ENCODE measurements around the gene PIK3CA. TPM values are rescaled to one million over a fixed set of nuclear protein-coding genes. Genes with fewer than 3 reads are reported as not detected.

Gene PIK3CA
- total RNA-seq, 2 experiments from 2014 or later: 57.1 to 63.1 TPM

GRCh38 chr3:179105881-179106280, 42.3 kb upstream of the PIK3CA start:
- ATAC-seq (ENCODE audit: poor library complexity) (no peak), DNase-seq (no peak)
- H3K36me3 Mint-ChIP-seq (ENCODE audit: low read depth): no peaks in the 10 kb centered on the region
- H3K4me1 ChIP-seq (ENCODE audit: insufficient read depth, low read length): no peaks in the 10 kb centered on the region
- no peaks in the 10 kb centered on the region for H3K4me1 Mint-ChIP-seq (ENCODE audit: low read depth)
- POLR2A ChIA-PET: interaction anchor here (1.0 to 1.3 kb wide), 2 partner anchors 42 to 214 kb away, joined by 3 read pairs; partner anchors contain the start of gene PIK3CA
- intact Hi-C loops (cut with DNase I, micrococcal nuclease): loop anchor here (1.0 to 10.0 kb wide), 4 partner anchors 41 to 449 kb away; partner anchors contain the start of gene PIK3CA (in 1 of the 2)
- TF ChIP-seq CTCF (IDR thresholded peaks at IDR 0.05): no peak
- CTCF ChIA-PET: interaction anchor here (0.5 to 1.4 kb wide), 3 partner anchors 11 to 210 kb away, joined by 3 to 4 read pairs (median 4); no protein-coding TSS in a partner anchor
- H3K27me3 Mint-ChIP-seq: no peaks in the 10 kb centered on the region
- no peaks in the 10 kb centered on the region for H3K9me3 Mint-ChIP-seq
- H3K27me3 ChIP-seq (ENCODE audit: control insufficient read depth in 1 of 2, insufficient read depth in 2 of 2, low read length in 2 of 2): no peaks in the 10 kb centered on the region
- no peak overlapping the region for H3K27ac Mint-ChIP-seq
- H3K4me3 Mint-ChIP-seq: no peak overlapping the region
- no peak overlapping the region for H3K27ac ChIP-seq (ENCODE audit: low read depth in 1 of 2, low read length in 2 of 2)
- no peaks in the 10 kb centered on the region for H3K36me3 ChIP-seq (ENCODE audit: insufficient read depth, low read length)
- no peak overlapping the region for H3K4me3 ChIP-seq (ENCODE audit: low read length)
- H3K9me3 ChIP-seq (ENCODE audit: control insufficient read depth in 1 of 2, insufficient read depth in 1 of 2, low read length in 2 of 2): no peaks in the 10 kb centered on the region

- Mint-ChIP-seq H3K27ac (no peak overlapping the region), H3K36me3 (ENCODE audit: low read depth) (no peaks in the 10 kb centered on the region), H3K27me3 (peaks cover 9% of the 10 kb centered on the region), H3K4me1 (ENCODE audit: low read depth) (no peaks in the 10 kb centered on the region), H3K9me3 (peaks cover 2% of the 10 kb centered on the region), H3K4me3 (no peak overlapping the region)
- Histone ChIP-seq H3K9me3 (ENCODE audit: control insufficient read depth in 1 of 2, insufficient read depth in 1 of 2, low read length in 2 of 2) (no peaks in the 10 kb centered on the region), H3K36me3 (ENCODE audit: insufficient read depth, low read length) (no peaks in the 10 kb centered on the region), H3K4me3 (ENCODE audit: low read length) (no peak overlapping the region), H3K27me3 (ENCODE audit: control insufficient read depth in 1 of 2, insufficient read depth in 2 of 2, low read length in 2 of 2) (no peaks in the 10 kb centered on the region), H3K27ac (ENCODE audit: low read depth in 1 of 2, low read length in 2 of 2) (no peak overlapping the region), H3K4me1 (ENCODE audit: insufficient read depth, low read length) (no peaks in the 10 kb centered on the region)
- DNase-seq: no peak
- intact Hi-C loops (cut with DNase I, micrococcal nuclease): loop anchor here (2.0 to 10.0 kb wide), 3 partner anchors 40 to 447 kb away; partner anchors contain the start of gene PIK3CA (in 1 of the 2)
- ATAC-seq (ENCODE audit: poor library complexity): no peak
- TF ChIP-seq CTCF (IDR thresholded peaks at IDR 0.05): no peak
- CTCF ChIA-PET: interaction anchor here (1.3 kb wide), 1 partner anchor 8 kb away, joined by 3 read pairs; no protein-coding TSS in a partner anchor
- POLR2A ChIA-PET: no interaction called here
These were observed 40.5 kb upstream of the PIK3CA start for GRCh38 chr3:179107617-179108016.

GRCh38 chr3:179108086-179108485, 40.1 kb upstream of the PIK3CA start:
- Mint-ChIP-seq H3K4me1 (ENCODE audit: low read depth) (no peaks in the 10 kb centered on the region), H3K27me3 (peaks cover 13% of the 10 kb centered on the region), H3K4me3 (no peak overlapping the region), H3K36me3 (ENCODE audit: low read depth) (no peaks in the 10 kb centered on the region), H3K9me3 (peaks cover 2% of the 10 kb centered on the region), H3K27ac (no peak overlapping the region)
- Histone ChIP-seq H3K27me3 (ENCODE audit: control insufficient read depth in 1 of 2, insufficient read depth in 2 of 2, low read length in 2 of 2) (no peaks in the 10 kb centered on the region), H3K4me3 (ENCODE audit: low read length) (no peak overlapping the region), H3K4me1 (ENCODE audit: insufficient read depth, low read length) (no peaks in the 10 kb centered on the region), H3K36me3 (ENCODE audit: insufficient read depth, low read length) (no peaks in the 10 kb centered on the region), H3K9me3 (ENCODE audit: control insufficient read depth in 1 of 2, insufficient read depth in 1 of 2, low read length in 2 of 2) (no peaks in the 10 kb centered on the region), H3K27ac (ENCODE audit: low read depth in 1 of 2, low read length in 2 of 2) (no peak overlapping the region)
- no peak for DNase-seq
- ChIA-PET POLR2A (no interaction called here), CTCF (interaction anchor here (1.3 kb wide), 1 partner anchor 9 kb away, joined by 3 read pairs; no protein-coding TSS in a partner anchor)
- intact Hi-C loops (cut with DNase I, micrococcal nuclease): loop anchor here (5.0 to 10.0 kb wide), 2 partner anchors 39 to 447 kb away; partner anchors contain the start of gene PIK3CA (in 1 of the 2)
- no peak for ATAC-seq (ENCODE audit: poor library complexity)
- TF ChIP-seq CTCF (IDR thresholded peaks at IDR 0.05): no peak

All from CD4-positive, alpha-beta T cell (primary cell).